Naive thymus-derived CD8-positive, alpha-beta T cell (primary cell): ENCODE measurements around the gene SMCO4. TPM values are rescaled to one million over a fixed set of nuclear protein-coding genes. Genes with fewer than 3 reads are reported as not detected.

ENCODE experiments used
- ATAC-seq, 2 donors: fragments of 150-1000 bp; cut with Tn5 transposase in 1 of 2; sonication (Bioruptor Pico), chemical (Tn5 transposase) in 1 of 2; 1 replicate in 1 of 2; 2 replicates in 1 of 2; pipeline ENCODE4 v1.10.0; 2021; ENCODE audit warnings: mild to moderate bottlenecking in 2 of 2, moderate library complexity in 2 of 2
- POLR2A ChIA-PET: fragments of 350-600 bp; sonication (Branson Sonifier 250); formaldehyde crosslinking; loops from one replicate; lab custom pipeline; 2021; ENCODE audit warnings: antibody characterized with exemption; lab: Charles Lee
- DNase-seq, 10 donors: peaks; one replicate each; pipeline versions ENCODE4 v3.0.0 to v3.0.0-alpha.2; 2020 to 2022
- H3K27ac Mint-ChIP-seq, 10 donors: one replicate each; pipeline ENCODE4 v1.8.0; 2020 to 2022; ENCODE audit warnings: mild to moderate bottlenecking in 10 of 10, mixed read lengths in 10 of 10, moderate library complexity in 4 of 10, inconsistent platforms in 1 of 10
- H3K27me3 Mint-ChIP-seq, 5 donors: one replicate each; pipeline ENCODE4 v1.8.0; 2021 to 2022; ENCODE audit warnings: mixed read lengths in 5 of 5
- H3K36me3 Mint-ChIP-seq, 3 donors: one replicate each; pipeline ENCODE4 v1.8.0; 2020 to 2022; ENCODE audit warnings: mixed read lengths in 3 of 3, mild to moderate bottlenecking in 2 of 3, inconsistent platforms in 1 of 3
- H3K4me1 Mint-ChIP-seq, 4 donors: one replicate each; pipeline ENCODE4 v1.8.0; 2021 to 2022; ENCODE audit warnings: mixed read lengths in 4 of 4
- H3K4me3 Mint-ChIP-seq, 10 donors: one replicate each; pipeline ENCODE4 v1.8.0; 2020 to 2022; ENCODE audit warnings: mild to moderate bottlenecking in 10 of 10, mixed read lengths in 10 of 10, moderate library complexity in 6 of 10, inconsistent platforms in 1 of 10
- H3K9me3 Mint-ChIP-seq, 9 donors: one replicate each; pipeline ENCODE4 v1.8.0; 2020 to 2022; ENCODE audit warnings: mixed read lengths in 9 of 9, mild to moderate bottlenecking in 3 of 9, inconsistent platforms in 1 of 9, moderate library complexity in 1 of 9
- polyA plus RNA-seq, 3 donors: library from polyadenylated mRNA; unstranded; fragments of 300-500 nt; fragmentation: Illumina TruSeq; gene quantifications; one replicate each; pipeline ENCODE4 v1.2.3, GENCODE V29; 2021
- total RNA-seq, 8 experiments: library from RNA in 2 of 8; stranded (reverse) in 2 of 8; gene quantifications; one replicate each; pipeline ENCODE4 v1.2.3 and lab custom pipeline; 2021 to 2026

Gene SMCO4
- total and polyA plus RNA-seq, 5 experiments from 2014 or later: 0.99 to 1.8 (median 0.99) TPM; not detected in 2

DNA sequence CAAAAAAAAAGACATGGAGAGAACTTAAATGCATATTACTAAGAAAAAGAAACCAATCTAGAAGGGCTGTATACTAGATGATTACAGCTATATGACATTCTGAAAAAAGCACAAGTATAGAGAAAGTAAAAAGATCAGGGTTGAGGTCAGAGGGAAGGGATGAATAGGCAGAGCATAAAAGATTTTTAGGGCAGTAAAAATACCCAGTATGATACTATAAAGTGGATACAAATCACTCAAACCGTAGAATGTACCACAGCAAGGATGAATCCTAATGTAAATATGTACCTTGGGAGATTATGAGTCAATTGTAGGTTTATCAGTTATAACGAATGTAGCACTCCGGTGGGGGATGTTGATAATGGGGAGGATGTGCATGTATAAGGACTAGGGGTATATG is 29.4 kb upstream of the SMCO4 start:
- ATAC-seq (no peak), DNase-seq (no peak)
- POLR2A ChIA-PET: no interaction called here
- Mint-ChIP-seq H3K27me3 (peaks cover 6 to 16% (median 9%) of the 10 kb centered on the region in 5 donors), H3K27ac (no peak overlapping the region), H3K36me3 (no peaks in the 10 kb centered on the region), H3K9me3 (peaks cover 0 to 2% (median 0%) of the 10 kb centered on the region in 9 donors), H3K4me3 (no peak overlapping the region), H3K4me1 (no peaks in the 10 kb centered on the region)

DNA sequence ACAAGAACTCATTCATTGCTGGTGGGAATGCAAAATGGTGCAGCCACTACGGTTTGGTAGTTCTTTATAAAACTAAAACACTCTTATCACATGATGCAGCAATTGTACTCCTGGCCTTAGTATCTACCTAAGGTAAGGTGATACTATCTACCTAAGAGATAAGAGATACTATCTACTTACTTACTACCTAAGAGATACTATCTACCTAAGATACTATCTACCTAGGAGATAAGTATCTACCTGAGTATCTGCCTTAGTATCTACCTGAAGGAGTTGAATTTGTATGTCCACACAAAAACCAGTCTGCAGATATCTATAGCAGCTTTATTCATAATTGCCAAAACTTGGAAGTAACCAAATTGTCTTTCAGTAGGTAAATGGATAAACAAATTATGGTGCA is 29.0 kb upstream of the SMCO4 start:
- peaks cover 6 to 16% (median 7%) of the 10 kb centered on the region in 5 donors for H3K27me3 Mint-ChIP-seq
- ATAC-seq (no peak), DNase-seq (no peak)
- POLR2A ChIA-PET: no interaction called here
- H3K4me1 Mint-ChIP-seq: no peaks in the 10 kb centered on the region
- H3K9me3 Mint-ChIP-seq: no peaks in the 10 kb centered on the region
- H3K27ac Mint-ChIP-seq: no peak overlapping the region
- no peak overlapping the region for H3K4me3 Mint-ChIP-seq
- H3K36me3 Mint-ChIP-seq: no peaks in the 10 kb centered on the region

DNA sequence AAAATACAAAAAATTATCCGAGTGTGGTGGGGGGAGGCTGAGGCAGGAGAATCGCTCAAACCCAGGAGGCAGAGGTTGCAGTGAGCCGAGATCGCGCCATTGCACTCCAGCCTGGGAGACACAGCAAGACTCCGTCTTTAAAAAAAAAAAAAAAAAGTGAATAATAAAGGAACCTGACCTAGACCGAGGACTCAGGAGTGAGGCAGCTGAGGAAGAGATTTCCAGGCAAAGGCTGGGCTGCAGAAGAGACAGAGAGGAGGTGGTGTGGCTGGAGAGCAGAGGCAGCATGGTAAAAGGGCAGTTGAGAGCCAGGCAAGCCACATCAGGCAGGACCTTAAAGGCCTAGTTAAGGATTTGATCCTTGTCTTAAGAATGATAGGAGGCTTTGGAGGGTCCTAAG is 28.4 kb upstream of the SMCO4 start:
- H3K9me3 Mint-ChIP-seq: no peaks in the 10 kb centered on the region
- POLR2A ChIA-PET: no interaction called here
- DNase-seq (no peak), ATAC-seq (no peak)
- H3K27me3 Mint-ChIP-seq: peaks cover 6 to 16% (median 9%) of the 10 kb centered on the region in 5 donors
- H3K27ac Mint-ChIP-seq: no peak overlapping the region
- H3K4me3 Mint-ChIP-seq: no peak overlapping the region
- no peaks in the 10 kb centered on the region for H3K4me1 Mint-ChIP-seq
- H3K36me3 Mint-ChIP-seq: no peaks in the 10 kb centered on the region

DNA sequence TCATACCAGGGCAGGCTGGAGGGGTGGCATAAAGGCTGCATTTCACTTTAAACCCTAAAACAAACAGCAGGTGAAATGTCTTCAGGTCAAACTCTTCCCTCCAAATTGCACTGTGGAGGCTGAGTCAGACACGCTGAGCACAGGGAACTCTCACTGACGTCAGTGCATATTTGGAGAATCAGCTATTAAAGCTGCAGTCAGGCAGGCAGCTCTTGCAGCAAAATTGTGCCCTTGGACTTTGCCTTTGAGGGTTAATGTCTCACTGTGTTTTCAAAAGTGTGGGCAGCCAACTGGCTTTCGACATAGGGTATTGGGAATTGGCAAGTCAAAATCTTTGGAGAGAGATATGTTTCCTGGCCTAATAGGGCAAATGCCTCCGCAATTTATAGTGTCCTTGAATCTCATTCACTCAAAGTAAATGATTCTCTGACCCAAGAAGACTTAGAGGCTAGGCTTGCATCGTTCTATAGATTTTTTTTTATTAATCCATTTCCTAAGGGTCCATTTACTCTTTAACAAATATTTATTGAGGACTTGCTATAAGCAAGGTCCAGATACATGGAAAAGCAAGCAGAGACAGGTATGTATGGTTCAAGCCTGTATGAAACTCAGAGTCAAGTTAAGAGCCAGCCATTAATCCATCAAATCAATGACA is 27.7 kb upstream of the SMCO4 start:
- DNase-seq (no peak), ATAC-seq (no peak)
- no peaks in the 10 kb centered on the region for H3K36me3 Mint-ChIP-seq
- POLR2A ChIA-PET: no interaction called here
- peaks cover 3 to 10% (median 6%) of the 10 kb centered on the region in 5 donors for H3K27me3 Mint-ChIP-seq
- H3K4me1 Mint-ChIP-seq: no peaks in the 10 kb centered on the region
- no peaks in the 10 kb centered on the region for H3K9me3 Mint-ChIP-seq
- no peak overlapping the region for H3K27ac Mint-ChIP-seq
- H3K4me3 Mint-ChIP-seq: no peak overlapping the region

DNA sequence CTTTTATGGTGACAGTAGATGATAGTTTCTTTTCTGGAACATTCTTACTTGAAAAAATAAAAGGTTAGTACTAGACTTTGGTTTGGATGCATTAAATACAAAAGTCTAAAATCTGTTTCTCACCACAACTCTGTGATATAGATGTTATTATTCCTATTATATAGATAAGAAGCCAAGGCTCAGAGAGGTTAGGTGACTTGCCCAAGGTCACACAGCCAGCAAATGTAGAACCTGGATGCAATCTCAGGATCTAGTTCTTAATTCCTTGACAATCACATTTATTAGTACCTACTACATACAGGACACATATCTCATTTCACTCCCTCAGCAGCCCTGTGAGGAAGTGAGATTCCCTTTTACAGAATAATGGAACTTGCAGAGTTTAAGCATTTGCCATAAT is 26.3 kb upstream of the SMCO4 start:
- Mint-ChIP-seq H3K9me3 (no peaks in the 10 kb centered on the region), H3K4me3 (no peak overlapping the region), H3K27ac (no peak overlapping the region), H3K4me1 (no peaks in the 10 kb centered on the region), H3K27me3 (peaks cover 0 to 8% (median 4%) of the 10 kb centered on the region in 5 donors), H3K36me3 (no peaks in the 10 kb centered on the region)
- DNase-seq (no peak), ATAC-seq (no peak)
- POLR2A ChIA-PET: no interaction called here

DNA sequence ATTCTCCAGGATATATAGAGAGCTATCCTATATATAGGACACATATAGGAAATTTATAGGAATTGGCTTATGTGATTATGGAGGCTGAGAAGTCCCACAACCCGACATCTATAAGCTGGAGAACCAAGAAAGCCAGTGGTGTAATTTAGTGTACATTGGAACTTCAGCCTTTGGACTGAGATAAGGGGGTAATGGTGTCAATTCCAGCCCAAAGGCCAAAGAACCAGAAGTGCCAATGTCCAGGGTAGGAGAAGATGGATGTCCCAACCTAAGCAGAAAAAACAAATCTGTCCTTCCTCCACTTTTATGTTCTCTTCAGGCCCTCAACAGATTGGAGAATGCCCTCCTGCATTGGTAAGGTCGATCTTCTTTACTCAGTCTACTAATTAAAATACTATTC is 25.5 kb upstream of the SMCO4 start:
- Mint-ChIP-seq H3K9me3 (no peaks in the 10 kb centered on the region), H3K4me1 (no peaks in the 10 kb centered on the region), H3K4me3 (no peak overlapping the region), H3K27me3 (peaks cover 0 to 12% (median 7%) of the 10 kb centered on the region in 5 donors), H3K36me3 (no peaks in the 10 kb centered on the region), H3K27ac (no peak overlapping the region)
- no peak for ATAC-seq
- POLR2A ChIA-PET: no interaction called here
- no peak for DNase-seq

DNA sequence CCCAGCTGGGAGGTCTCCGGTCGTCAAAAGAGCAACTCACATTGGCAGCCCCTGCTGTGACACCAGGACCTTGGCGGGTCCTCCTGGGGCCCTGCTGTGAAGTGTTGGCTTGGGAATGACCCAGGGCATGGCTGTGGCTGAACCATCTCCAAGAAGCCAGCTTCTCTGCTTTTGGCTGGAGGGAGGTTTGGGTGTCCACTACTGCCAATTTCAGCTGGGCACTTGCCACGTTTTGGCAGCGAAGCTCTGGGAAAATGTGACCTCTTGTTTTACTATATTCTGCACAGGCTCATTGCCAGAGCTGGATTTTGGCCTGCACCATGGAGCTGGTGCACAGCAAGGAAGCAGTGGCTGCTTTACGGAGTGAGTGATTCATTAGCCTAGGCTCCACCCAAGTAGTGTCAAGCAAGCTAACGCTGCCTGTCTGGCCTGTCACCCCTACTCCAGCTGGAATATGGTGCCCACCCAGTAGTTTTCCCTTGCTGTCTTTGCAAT is 24.3 kb upstream of the SMCO4 start:
- ATAC-seq (no peak), DNase-seq (no peak)
- no peaks in the 10 kb centered on the region for H3K36me3 Mint-ChIP-seq
- no peaks in the 10 kb centered on the region for H3K4me1 Mint-ChIP-seq
- no peak overlapping the region for H3K27ac Mint-ChIP-seq
- no peaks in the 10 kb centered on the region for H3K9me3 Mint-ChIP-seq
- H3K27me3 Mint-ChIP-seq: peaks cover 0 to 13% (median 8%) of the 10 kb centered on the region in 5 donors
- H3K4me3 Mint-ChIP-seq: no peak overlapping the region
- POLR2A ChIA-PET: no interaction called here

DNA sequence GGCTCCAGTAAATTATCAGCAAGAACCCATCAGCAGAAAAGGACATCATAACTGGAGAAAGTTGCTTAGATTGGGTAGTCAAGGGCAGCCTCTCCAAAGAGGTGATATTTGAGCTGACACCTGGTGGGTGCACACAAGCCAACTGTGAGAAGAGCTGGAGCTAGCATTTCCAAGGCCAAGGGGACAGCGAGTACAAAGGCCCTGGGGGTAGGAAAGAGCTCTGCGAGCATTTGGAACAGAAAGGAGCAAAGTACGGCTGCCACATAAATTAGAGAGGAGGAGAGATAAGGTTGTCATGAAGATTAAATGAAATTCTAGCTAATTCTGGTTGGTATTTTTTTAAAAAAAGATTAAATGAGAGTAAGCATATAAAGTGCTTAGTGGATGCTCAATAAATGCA is 21.7 kb upstream of the SMCO4 start:
- Mint-ChIP-seq H3K36me3 (no peaks in the 10 kb centered on the region), H3K9me3 (no peaks in the 10 kb centered on the region), H3K27me3 (peaks cover 0 to 9% (median 7%) of the 10 kb centered on the region in 5 donors), H3K27ac (no peak overlapping the region), H3K4me1 (no peaks in the 10 kb centered on the region), H3K4me3 (no peak overlapping the region)
- POLR2A ChIA-PET: no interaction called here
- ATAC-seq (no peak), DNase-seq (no peak)

DNA sequence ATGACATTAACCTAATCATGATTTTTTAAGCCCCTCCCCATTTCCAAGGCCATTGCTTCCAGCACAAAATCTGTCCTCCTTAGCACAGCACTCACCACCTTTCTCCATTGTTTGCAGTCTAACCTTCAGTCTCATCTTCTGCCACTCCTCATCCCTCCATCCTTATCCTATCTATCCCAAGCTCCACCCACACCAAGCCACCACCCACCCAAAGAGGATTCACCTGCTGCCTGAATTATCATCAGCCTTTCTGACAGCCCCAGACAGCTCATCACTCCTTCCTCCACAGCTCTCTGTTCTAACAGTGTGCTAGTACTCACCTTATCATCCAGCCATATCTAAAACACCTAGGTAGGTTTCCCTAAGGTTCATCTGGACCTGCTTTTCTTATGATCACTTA is 20.7 kb upstream of the SMCO4 start:
- POLR2A ChIA-PET: no interaction called here

DNA sequence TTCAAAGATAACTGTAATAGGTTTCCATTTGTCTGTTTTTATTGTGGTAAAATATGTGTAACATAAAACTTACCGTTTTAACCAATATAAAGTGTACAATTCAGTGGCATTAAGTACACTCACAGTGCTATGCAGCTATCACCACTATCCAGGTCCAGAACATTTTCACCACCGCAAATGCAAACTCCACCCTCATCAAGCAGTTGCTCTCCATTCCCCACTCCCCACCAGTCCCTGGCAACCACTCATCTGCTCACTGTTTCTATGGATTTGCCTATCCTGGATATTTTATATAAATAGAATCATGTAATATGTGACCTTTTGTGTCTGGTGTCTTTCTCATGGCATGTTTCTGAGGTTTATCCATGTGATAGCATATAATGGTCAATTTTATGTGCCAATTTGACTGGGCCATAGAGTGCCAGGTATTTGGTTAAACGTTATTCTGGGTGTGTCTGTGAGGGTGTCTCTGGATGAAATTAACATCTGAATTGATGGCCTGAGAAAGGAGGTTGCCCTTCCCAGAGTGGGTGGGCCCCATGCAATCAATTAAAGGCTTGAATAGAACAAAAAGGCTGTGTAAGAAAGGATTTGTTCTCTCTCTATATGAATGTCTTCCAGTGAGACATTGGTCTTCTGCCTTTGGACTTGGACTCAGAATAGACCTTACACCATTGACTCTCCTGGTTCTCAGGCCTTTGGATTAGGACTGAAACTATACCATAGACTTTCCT is 17.2 kb upstream of the SMCO4 start:
- no peak overlapping the region for H3K4me3 Mint-ChIP-seq
- H3K27me3 Mint-ChIP-seq: peaks cover 2 to 17% (median 12%) of the 10 kb centered on the region in 5 donors
- peaks cover 0 to 3% (median 0%) of the 10 kb centered on the region in 4 donors for H3K4me1 Mint-ChIP-seq
- no peak overlapping the region for H3K27ac Mint-ChIP-seq
- POLR2A ChIA-PET: no interaction called here
- ATAC-seq (no peak), DNase-seq (no peak)
- no peaks in the 10 kb centered on the region for H3K9me3 Mint-ChIP-seq
- no peaks in the 10 kb centered on the region for H3K36me3 Mint-ChIP-seq

More for the DNA sequence above, 20.7 kb upstream of the SMCO4 start:
- Mint-ChIP-seq H3K36me3 (no peaks in the 10 kb centered on the region), H3K4me1 (peaks cover 0 to 3% (median 0%) of the 10 kb centered on the region in 4 donors), H3K27me3 (peaks cover 0 to 8% (median 7%) of the 10 kb centered on the region in 5 donors), H3K9me3 (no peaks in the 10 kb centered on the region), H3K4me3 (no peak overlapping the region), H3K27ac (no peak overlapping the region)
- ATAC-seq: no peak
- DNase-seq: no peak

DNA sequence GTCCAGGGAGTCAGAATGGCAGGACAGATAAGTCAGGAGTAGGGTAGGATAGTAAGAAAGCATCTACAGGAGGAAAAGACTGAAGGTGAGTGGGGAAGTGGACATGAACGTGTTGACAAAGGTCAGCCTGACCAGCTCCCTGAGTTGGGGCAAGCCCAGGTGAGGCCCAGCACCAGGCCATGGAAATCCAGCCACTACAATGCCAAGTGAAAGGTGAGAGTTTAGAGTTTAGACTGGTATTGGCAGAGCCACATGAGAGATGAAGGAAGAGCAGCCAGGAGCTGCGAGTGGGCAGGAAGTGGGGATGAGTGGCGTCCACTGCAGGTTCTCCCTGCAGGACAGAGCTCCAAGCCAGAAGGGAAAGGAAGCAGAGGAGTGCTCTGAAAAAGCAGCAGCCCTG is 16.5 kb upstream of the SMCO4 start:
- ATAC-seq (no peak), DNase-seq (no peak)
- H3K9me3 Mint-ChIP-seq: no peaks in the 10 kb centered on the region
- peaks cover 8 to 21% (median 17%) of the 10 kb centered on the region in 5 donors for H3K27me3 Mint-ChIP-seq
- H3K36me3 Mint-ChIP-seq: no peaks in the 10 kb centered on the region
- POLR2A ChIA-PET: no interaction called here
- H3K27ac Mint-ChIP-seq: no peak overlapping the region
- no peak overlapping the region for H3K4me3 Mint-ChIP-seq
- H3K4me1 Mint-ChIP-seq: peaks cover 0 to 3% (median 0%) of the 10 kb centered on the region in 4 donors

DNA sequence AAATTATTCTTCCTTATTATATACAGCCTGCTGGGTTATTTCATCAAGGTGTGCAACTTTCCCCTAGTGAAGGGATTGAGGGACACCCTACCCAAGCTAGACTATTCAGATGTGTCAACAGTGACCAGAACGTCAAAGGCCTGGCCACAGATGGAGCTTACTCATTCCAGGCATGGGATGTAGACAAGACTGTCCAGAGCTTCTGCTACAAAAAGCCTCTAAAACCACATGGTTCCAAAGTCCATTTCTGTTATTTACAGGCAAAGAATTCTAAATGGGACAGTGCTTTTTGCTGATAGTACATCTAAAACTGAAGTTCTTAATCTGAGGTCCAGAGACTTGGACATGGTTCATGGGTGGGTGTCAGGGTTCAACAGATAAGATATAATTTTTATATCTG is 9.7 kb upstream of the SMCO4 start:
- Mint-ChIP-seq H3K4me1 (peaks cover 0 to 2% (median 0%) of the 10 kb centered on the region in 4 donors), H3K9me3 (no peaks in the 10 kb centered on the region), H3K27ac (no peak overlapping the region), H3K36me3 (no peaks in the 10 kb centered on the region), H3K4me3 (no peak overlapping the region), H3K27me3 (peaks cover 20 to 33% (median 25%) of the 10 kb centered on the region in 5 donors)
- no peak for DNase-seq
- no peak for ATAC-seq
- POLR2A ChIA-PET: no interaction called here

DNA sequence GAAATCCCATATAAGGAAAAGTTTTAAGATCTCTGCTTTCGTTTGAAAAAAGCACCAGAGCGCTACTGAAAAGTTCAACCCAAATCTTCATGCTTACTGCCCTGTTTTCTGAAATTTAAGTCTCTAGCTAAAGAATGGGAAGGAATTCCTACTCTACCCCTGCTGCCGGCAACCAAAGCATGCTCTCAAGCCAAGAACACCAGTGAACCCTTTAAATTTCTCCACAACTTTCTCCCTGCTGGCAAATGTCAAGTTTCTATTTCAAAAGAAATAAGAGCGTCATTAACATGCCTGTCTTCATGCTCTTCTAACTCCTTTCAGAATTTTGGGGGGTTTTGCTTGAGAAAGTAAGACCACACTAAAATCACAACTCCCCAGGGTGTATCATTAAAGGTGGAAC is 6.8 kb upstream of the SMCO4 start:
- Mint-ChIP-seq H3K27ac (no peak overlapping the region), H3K27me3 (peaks cover 17 to 26% (median 24%) of the 10 kb centered on the region in 5 donors), H3K4me1 (peaks cover 0 to 2% (median 0%) of the 10 kb centered on the region in 4 donors), H3K9me3 (no peaks in the 10 kb centered on the region), H3K36me3 (no peaks in the 10 kb centered on the region), H3K4me3 (no peak overlapping the region)
- DNase-seq: no peak
- POLR2A ChIA-PET: interaction anchor here (0.7 kb wide), 1 partner anchor 125 kb away, joined by 3 read pairs; no protein-coding TSS in a partner anchor
- no peak for ATAC-seq
